Dedifferentiated amniotic fluid mesenchymal stem cell (primary cell): ENCODE results near the gene PRRC1.
A peak's percentile ranks its signal among the peaks of the same experiment; 100 is the strongest.
"Not testable (repeated sequence)": the region's sequence is repeated elsewhere in the genome, so short reads cannot be mapped to it uniquely, and the experiment has no call there.

Source experiments
- DNase-seq: peaks from one replicate; pipeline ENCODE4 v3.0.0-alpha.2; 2016; ENCODE audit errors: extremely low spot score

The PRRC1 gene

DNA sequence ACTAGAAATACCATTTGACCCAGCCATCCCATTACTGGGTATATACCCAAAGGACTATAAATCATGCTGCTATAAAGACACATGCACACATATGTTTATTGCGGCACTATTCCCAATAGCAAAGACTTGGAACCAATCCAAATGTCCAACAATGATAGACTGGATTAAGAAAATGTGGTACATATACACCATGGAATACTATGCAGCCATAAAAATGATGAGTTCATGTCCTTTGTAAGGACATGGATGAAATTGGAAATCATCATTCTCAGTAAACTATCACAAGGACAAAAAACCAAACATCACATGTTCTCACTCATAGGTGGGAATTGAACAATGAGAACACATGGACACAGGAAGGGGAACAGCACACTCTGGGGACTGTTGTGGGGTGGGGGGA is 27.8 kb downstream of the PRRC1 start:
- DNase-seq: not testable (repeated sequence)

DNA sequence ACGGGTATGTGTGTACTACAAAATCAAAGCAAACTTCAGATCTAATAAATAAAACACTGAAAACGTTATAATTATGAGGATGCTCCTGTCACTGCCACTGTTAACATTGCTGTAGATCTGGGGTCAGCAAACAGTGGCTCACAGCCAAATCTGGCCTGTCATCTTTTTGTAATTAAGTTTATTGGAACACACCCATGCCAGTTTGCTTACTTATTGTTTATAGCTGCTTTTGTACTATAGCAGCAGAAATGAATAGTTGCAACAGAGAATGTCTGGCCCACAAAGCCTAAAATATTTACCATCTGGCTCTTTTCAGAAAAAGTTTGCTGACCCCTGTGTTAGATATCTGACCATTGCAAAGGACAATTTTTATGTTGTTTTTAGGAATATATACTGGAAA is 32.1 kb downstream of the PRRC1 start:
- DNase-seq: no peak

DNA sequence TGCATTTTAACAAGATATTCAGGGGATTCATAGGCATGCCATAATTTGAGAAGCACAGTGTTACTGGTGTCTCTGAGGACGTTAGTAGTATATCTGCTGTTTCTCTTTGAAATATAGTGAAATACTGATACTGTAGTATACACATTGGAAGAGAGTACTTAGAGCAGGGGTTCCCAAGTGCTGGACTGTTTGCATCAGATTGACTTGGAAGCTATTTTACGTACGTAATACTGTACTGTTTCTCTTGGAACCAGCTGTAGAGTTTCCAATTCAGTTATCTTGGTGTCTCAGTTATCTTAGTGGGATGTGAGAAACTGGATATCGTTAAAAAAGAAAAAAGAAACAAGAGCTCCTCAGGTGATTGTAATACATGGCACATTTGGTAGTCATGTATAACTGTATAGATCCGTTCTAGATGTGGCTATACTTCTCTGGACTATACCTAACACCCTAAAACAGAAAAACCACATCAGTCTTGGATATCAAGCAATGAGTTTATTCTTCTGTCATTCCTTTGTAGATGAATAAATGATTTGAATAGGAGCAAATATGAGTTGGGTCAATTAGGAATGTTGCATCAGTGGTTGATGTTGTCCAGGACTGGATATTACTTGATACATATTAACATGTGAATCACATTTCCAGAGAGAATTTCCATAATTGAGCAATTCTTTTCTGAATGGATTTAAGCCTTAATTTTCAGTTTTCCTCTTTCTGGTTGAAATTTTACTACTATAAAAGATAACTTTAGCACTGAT is 33.4 kb downstream of the PRRC1 start:
- DNase-seq: no peak

DNA sequence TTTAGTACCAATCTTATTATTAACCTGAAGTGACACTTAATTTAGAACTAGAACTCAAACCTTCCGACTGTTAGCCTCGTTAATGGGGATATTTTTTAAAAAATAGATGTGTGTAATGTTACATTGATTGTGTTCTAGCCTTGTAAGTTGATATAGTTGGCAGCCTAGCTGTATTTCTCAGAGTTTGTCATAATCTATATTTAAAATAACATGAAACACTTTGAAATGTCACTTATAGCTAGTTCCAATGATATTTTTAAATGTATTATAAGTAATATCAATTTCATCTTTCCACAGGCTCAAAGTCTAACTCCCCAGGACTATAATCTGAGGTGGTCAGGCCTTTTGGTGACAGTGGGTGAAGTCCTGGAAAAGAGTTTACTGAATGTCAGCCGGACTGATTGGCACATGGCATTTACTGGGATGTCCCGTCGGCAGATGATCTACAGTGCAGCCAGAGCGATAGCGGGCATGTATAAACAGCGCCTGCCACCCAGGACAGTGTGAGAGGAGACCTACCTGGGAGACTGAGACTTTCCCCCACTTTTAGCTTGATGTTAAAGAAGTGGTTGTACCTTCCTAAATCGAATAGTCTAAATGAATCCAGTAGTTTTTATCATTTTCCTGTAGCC is 34.1 kb downstream of the PRRC1 start:
- no peak for DNase-seq

DNA sequence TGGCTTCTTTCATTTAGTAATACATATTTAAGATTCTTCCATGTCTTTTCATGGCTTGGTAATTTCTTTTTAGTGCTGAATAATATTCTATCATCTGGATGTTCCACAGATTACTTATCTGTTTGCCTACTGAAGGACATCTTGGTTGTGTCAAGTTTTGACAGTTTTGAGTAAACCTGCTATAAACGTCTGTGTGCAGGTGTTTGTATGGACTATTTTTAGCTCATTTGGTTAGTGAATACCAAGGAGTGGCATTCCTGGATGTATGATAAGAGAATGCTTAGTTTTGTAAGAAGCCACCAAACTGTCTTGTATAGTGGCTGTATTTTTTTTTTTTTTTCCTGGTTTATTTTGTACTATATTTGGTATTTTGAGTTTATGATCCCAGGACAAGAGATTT is 38.4 kb downstream of the PRRC1 start:
- DNase-seq: no peak

DNA sequence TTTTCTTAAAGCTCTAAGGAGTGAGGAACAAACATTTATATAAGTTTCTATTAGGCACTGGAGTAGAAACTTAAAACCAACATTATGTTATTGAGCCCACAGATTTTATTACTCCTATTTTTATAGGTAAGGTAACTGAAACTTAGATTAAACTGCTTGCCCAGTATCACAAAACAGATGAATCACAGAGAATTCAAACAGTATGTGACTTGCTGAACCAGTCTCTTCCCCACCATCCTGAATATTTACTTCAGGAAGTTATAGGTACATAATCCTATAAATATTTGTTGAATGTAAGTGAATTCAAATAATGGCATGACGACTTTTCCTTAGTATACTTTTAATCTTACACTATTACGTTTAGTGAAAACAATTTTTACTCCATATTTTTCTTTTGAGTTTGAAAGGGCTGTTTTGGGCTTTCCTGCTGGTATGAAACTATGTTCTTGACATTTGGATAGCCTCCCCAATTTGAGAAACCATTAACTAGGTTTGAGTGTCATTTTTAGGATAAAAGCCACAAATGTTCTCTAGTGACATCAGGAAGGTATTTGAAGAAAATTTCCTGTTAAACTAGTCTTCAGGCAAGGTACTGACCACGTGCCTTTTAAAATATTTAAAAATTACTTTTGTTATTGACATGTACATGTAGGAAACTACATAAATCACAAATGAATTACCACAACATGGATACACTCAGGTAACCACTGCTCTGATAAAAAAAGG is 39.3 kb downstream of the PRRC1 start:
- no peak for DNase-seq

DNA sequence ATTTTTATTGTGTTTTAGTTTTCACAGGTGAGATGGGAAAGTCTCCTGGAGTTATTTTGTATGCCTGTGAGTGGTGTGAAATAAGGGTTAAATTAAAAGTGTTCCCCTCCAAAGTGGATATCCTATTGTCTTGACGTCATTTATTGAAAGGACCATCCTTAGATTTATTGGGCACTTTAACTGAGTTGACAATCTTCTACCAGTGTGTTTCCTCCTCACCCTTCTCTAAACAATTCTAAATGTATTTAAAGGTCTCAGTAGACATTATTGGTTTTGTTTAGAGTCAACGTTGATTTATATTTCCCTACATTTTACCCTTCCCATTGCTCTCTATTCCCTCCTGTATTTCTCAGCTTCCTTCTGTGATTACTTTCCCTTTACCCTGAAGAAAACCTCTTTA is 40.8 kb downstream of the PRRC1 start:
- DNase-seq: no peak

DNA sequence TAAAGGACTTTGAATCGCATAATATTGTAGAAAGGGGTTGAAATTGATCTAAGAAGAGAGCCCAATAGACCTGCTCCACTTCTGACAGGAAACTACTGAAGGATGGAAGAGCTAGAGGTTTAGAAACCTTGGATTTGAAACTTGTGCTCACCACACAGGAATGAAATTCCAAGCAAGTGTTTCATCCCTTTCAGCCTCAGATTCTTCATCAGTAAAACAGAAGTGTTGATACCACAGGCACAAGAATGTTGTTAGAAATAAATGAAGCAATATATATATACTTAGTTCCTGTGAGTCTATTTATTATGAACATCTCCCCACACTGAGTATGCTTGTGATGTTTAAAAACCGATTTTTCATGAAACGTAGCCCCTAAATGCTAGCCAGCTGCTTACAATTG is 43.8 kb downstream of the PRRC1 start:
- no peak for DNase-seq

DNA sequence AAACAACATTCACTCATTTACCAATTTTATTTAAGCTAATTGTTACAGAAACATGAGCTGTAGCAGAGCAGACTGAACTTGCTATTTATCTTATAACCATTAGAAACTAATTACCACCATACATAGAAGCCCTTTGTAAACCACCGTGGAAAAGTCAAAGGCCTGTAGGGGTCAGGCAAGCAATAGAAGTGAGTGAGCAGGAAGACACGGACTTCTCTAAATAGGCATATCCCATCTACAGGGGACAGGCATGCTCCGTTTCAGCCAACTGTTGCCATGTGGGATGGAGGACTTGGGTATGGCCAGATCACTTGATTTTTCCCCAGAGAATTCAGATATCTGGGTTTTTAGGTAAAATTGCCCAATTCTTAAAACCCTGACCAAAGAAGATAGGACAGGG is 44.8 kb downstream of the PRRC1 start:
- DNase-seq: no peak

DNA sequence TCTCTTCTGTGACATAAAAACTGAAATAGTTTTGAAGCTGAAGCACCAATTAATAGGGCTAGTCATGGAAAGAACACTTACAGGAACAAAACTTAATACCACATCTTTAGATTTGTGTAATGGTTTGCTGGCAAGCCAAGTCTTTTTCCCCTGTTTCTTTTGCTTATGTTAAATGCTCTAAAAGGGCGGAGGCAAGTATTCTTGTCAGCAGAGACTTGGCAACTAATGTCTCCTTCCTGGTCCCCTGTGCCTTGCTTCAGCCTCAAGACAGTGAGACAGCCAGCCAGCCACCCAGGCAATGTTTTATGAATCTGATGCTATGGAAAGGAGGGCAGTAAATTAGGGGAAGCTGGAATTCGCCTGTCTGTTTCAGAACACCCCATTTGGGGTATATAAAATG is 45.7 kb downstream of the PRRC1 start:
- DNase-seq: no peak

DNA sequence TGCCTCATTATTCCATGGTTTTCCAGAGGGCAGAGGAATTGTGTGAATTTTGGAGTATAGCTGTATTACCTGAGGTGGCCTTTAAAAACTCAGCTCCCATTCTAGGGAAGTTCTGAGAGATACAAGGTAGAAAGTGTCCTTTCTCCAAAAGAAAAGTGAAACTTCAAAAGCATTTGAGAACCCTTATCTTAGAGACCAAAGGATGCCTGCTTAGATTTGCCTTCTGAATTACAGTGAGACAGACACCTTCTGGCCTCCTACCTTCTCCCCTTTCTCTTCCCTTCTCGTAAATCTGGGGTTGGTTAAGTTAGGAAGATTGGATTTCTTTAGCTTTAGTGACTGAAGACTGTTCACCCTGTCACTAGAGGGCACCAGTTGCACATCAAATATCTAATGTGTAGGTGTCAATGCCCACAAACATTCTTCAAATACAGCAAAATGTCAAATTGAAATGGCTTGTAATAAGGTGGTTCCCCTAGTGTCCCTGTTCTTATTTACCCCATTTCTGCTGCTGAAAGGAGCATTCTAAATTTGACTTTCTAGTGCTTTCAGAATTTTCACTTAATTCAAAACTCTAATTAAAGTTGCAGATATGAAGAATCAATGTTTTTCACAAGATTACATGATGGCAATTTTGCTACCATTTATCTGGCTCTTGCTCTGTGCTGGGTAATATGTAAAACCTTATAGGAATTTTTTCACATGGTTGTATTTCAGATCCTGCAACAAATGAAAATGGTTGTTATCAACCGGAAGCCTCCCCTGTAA is 46.7 kb downstream of the PRRC1 start:
- DNase-seq: peak; percentile 75

DNA sequence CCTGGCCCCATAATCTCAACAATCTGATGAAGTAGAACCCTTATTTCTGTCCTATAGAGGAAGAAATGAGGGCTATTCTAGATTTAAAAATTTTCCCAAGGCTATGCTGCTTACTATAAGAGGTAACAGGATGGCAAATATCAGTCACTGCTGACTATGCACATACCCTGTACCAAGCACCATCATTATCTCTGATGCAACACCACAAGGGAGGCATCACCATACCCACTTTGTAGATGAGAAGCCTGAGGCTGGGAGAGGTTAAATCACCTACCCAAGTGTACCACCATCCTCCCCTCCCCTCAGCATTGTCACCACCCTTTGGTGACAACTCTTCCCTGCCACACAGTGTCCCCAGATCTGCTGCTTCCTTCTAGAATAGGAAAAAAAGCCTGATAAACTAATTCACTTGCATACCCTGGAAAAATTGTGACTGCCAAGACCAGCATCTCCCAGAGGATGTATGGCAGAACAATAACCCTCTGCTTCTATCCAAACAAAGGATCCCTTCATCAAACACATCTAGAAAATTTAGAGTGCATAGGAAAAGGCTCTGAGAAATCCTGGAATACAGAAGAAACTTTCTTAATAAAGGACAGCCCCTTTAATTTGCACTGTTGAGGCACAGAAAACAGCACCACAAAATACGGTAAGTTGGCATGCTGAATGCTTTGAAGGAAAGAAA is 48.3 kb downstream of the PRRC1 start:
- DNase-seq: no peak

DNA sequence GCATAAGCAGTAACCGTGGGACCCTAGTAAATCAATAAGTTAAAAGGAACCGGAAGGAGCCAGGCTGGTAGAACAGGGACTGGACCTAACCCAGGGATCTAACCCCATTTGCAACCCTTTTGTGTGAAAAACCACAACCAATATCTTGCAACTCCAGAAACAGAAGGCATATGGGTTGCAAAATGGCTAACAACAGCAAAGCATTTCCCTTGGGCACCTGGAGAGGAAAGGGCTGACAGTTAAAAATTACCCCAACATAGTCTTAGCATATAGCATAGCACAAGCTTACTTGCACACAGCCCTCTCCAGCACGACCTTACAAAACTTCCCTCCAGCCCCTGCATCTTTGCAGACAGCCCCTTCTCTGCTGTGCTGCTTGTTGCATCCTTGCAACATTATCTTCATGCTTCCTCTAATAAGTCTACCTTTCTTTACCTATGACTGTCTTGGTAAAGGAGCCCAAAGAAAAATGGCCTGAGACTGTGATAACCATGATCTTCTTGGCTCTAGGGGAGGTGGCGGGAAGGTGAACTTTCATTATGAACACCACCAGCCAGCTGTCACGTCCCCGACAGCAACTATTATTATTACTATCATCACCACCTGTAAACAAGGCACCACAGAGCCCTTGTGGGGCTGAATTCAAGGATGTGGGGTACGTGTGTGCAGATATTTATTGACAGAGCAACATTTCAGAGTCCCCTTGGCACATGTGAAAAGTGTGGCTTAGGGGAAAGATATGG is 49.8 kb downstream of the PRRC1 start:
- DNase-seq: no peak

DNA sequence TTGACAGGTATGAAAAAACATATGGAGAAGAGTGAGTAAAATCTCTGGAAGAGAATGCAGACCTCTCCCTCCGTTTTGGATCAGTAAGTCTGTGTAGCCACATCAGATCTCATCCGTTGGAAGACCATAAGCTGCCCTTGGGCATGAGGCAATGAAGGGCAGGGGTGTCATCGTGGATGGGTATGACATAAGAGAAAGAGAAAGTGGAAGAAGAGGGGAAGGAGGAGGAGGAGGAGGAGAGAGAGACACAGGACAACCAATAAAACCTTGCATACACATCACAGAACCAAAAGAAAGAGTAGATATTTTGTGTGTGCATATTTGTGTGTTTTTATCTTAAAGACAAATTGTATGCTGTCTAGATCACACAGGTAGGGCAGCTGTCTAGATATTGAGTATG is 50.7 kb downstream of the PRRC1 start:
- no peak for DNase-seq

DNA sequence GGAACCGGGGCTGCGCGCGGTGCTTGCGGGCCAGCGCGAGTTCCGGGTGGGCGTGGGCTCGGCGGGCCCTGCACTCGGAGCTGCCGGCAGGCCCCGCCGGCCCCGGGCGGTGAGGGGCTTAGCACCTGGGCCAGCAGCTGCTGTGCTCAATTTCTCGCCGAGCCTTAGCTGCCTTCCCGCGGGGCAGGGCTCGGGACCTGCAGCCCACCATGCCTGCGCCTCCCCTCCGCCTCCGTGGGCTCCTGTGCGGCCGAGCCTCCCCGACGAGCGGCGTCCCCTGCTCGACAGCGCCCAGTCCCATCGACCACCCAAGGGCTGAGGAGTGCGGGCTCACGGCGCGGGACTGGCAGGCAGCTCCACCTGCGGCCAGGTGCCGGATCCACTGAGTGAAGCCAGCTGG is 52.0 kb downstream of the PRRC1 start:
- not testable (repeated sequence) for DNase-seq

DNA sequence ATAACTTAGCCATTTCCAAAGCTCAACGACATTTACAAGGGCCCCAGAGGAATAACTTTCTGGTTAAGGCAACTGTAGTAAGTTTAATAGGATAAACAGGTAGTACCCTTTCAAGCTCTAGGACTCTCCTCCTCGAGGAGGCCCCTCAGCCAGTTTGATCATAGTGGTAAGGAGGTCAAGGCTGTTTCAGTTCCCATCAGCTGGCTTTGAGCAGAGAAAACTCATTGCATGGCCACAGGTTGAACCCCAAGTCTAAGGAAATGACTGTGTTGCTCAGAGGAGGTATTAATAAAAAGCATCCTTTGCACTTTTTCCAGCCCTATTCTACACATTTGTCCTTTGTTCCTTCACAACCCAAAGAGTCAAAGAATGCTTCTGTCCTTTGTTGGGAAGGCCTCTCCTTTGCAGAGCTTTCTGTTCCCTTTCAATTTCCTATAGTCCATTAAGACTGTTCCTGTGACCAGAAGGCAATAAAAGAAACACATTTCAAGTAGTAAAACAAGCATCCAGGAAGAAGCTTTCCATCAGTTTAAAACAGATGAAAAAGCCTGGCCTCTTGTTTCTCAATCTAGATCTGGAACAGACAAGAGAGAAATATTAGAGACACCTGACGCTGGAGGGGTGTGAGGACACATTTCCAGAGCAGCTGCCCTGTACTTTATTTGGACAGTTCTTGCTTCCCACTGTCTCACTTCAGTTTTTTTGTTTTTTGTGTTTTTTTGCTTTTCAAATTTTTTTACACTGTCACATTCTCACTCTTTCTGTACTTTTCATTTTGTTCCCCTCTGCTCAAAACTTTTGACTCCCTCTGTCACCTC is 54.1 kb downstream of the PRRC1 start:
- no peak for DNase-seq

DNA sequence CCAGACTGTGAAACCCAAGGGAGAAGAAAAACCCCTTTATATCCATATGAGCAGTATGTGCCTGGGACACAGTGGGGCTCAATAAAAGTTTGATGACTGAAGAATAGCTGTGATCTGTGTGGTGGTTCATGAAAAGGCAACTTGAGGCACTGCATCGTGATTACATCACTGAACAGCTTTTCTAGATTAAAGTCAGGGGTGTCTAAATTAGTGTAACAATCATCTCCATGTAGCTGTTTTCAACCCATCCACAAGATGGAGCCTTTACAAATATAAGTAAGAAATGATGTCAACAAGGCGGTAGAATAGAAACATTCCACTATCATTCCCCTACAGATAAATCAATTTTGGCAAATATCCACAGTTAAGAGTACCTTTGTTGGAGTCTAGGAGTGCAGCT is 55.5 kb downstream of the PRRC1 start:
- DNase-seq: no peak

DNA sequence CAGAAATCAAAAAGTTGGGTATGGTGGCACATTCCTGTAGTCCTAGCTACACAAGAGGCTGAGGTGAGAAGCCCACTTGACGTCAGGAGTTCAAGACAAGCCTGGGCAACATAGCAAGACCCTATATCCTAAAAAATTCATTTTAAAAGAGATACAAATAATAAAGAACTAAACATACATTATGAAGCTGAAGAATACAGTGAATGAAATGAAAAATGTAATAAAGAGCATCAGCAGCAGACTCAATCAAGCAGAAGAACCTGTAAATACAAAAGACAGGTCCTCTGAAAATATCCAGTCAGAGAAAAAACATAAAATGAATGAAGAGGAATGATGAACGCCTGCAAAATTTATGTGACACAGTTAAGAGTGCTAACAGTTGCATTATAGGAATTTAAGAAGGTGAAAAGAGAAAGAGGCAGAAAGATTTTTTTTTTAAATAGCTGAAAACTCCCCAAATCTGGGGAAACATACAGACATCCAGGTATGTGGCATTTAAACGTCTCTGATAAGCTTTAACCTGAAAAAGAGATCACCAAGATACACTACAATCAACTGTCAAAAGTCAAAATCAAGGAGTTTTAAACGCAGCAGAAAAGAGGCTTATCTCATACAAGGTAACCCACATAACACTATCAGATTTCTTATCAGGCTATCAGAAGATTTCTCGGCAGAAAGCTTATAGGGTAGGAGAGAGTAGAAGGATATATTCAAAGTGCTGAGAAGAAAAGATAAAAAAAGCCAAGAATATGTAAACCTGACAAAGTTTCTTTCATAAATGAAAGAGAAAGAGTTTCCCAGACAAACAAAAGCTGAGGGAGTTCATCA is 57.6 kb downstream of the PRRC1 start:
- no peak for DNase-seq

DNA sequence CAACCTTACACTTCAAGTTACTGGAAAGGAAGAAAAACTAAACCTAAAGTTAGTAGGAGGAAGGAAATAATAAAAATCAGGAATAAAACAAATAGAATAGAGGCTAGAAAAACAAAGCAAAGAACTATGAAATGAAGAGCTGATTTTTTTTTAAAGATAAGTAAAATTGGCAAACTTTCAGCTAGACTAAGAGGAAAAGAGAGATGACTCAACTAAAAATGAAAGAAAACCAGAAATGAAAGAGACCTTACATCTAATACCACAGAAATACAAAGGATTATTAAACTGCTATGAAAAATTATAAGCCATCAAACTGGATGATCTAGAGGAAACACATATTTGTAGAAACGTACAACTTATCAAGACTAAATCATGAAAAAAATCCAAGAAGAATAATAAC is 60.0 kb downstream of the PRRC1 start:
- DNase-seq: no peak
